Astrocyte (in vitro differentiated cells and primary cell): ENCODE data around the gene ITGA8.

ENCODE experiments used
- CTCF ChIP-seq: IDR thresholded peaks from 2 replicates; pipeline ENCODE4 v1.5.1; 2011; ENCODE audit warnings: low read depth, mild to moderate bottlenecking, inconsistent platforms, low read length, moderate library complexity; ENCODE audit not compliant: insufficient read depth
- EZH2 ChIP-seq: IDR thresholded peaks from 2 replicates; pipeline ENCODE4 v1.6.1; 2012; ENCODE audit warnings: mild to moderate bottlenecking, low read length, inconsistent platforms; ENCODE audit not compliant: insufficient read depth

DNA sequence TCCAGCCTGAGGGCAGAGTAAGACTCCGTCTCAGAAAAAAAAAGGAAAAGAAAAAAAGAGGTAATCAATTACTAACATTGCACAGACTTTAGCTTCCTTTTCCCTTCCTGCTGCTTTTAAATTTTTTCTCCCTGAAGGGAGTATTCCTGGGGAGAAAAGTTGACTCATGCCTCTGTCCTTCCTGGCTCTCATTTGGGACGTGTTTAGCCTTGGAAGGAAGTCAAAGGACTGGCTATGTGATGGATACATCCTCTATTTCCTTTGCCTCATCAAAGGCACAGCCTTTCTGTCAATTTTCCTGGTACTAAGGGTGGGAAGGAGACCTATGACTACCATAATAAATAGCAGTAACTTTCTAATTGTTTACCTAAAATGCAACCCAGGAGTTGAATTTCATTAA, 77.6 kb downstream of the ITGA8 start:
- TF ChIP-seq CTCF, result no peak
- no peak for TF ChIP-seq EZH2
